Uterus (tissue), 4 donors: Measurements from ENCODE around the gene DOLK. TPM values are rescaled to one million over a fixed set of nuclear protein-coding genes. Genes with fewer than 3 reads are reported as not detected.
"Not testable (repeated sequence)": the region's sequence is repeated elsewhere in the genome, so short reads cannot be mapped to it uniquely, and the experiment has no call there.

ENCODE experiments used
- DNase-seq, 2 donors: peaks; one replicate each; pipeline ENCODE4 v3.0.0-alpha.2; 2019 to 2020
- H3K27ac ChIP-seq, 2 donors: fragments of 200-600 bp; sonication (generic); 1 replicate in 1 of 2; 2 replicates in 1 of 2; pipeline ENCODE4 v1.5.1; 2016 to 2018
- H3K27me3 ChIP-seq, 2 donors: fragments of 200-600 bp; sonication (generic); one replicate each; pipeline ENCODE4 v1.5.1; 2018 to 2019; ENCODE audit warnings: control low read depth in 1 of 2
- H3K36me3 ChIP-seq, 2 donors: fragments of 200-600 bp; sonication (generic); one replicate each; pipeline ENCODE4 v1.5.1; 2019; ENCODE audit warnings: control low read depth in 1 of 2
- H3K4me1 ChIP-seq, 2 donors: fragments of 200-600 bp; sonication (generic); one replicate each; pipeline ENCODE4 v1.5.1; 2018 to 2019; ENCODE audit warnings: control low read depth in 1 of 2
- H3K4me3 ChIP-seq, 2 donors: fragments of 200-600 bp; sonication (generic); 1 replicate in 1 of 2; 2 replicates in 1 of 2; pipeline ENCODE4 v1.5.1; 2018 to 2019; ENCODE audit warnings: mild to moderate bottlenecking in 1 of 2
- H3K9me3 ChIP-seq, 2 donors: fragments of 200-600 bp; sonication (generic); one replicate each; pipeline ENCODE4 v1.5.1; 2019; ENCODE audit warnings: control low read depth in 1 of 2
- CTCF ChIP-seq, 4 experiments: fragments of 200-600 bp in 2 of 4; fragments of 450-650 bp in 2 of 4; sonication (generic) in 2 of 4; IDR thresholded peaks; one replicate each; pipeline ENCODE4 v1.5.1; 2016 to 2019; ENCODE audit warnings: antibody characterized with exemption in 4 of 4, mild to moderate bottlenecking in 2 of 4, moderate library complexity in 1 of 4
- POLR2A ChIP-seq, 2 donors: fragments of 450-650 bp; IDR thresholded peaks; one replicate each; pipeline ENCODE4 v1.6.1; 2016; ENCODE audit warnings: antibody characterized with exemption in 2 of 2, mild to moderate bottlenecking in 1 of 2, moderate library complexity in 1 of 2
- intact Hi-C: fragments of 100-400 bp; cut with DNase I; formaldehyde crosslinking; loops from one replicate; pipeline ENCODE4 v1.15.1; 2023; ENCODE audit warnings: low total_unique reads
- total RNA-seq, 4 donors: library from RNA; depleted of rRNA in 3 of 4; stranded (reverse); fragments of >200 nt in 3 of 4; gene quantifications; one replicate each; pipeline versions ENCODE4 v1.1.0 to v1.2.4, GENCODE V29; 2014 to 2023
- donor health status: DM: yes; HTN: yes; CAD: no.

Gene DOLK
- total RNA-seq, 4 donors from 2014 or later: 10.0 to 22.3 (median 13.6) TPM

DNA sequence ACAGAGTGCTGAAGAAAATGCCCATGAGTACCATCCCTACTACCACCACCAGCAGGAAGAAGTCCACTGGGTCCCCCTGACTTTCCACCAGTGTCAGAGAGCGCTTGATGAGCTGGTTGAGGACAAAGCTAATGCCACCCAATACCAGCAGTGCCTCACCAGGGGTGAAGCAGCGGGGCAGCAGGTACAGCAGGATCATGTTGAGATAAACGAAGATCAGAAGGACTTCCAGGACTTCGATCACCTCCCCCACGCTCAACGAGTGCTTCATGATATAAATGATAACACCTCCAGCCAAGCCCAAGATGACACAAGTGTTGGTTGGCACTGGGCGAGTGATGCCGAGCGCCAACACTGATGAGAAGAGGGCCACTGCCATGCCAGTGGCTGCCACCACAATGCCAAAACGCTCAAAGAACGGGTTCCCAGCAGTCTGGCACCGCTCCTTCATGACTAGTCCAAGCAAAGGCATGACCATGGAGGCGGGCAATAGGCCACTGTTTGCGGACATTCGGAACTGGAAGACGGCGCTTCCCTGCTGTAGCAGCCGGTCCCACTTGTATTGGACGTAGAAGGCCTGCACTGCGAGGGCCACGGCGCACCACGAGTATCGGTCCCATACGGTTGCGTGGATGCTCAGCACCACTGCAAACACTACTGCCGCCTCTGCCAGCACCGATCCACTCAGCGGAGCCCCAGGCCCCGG lies 679 bp downstream of the DOLK start:
- intact Hi-C loops: no loop called here
- no peaks in the 10 kb centered on the region for H3K27me3 ChIP-seq
- H3K4me1 ChIP-seq: peaks cover 0 to 9% of the 10 kb centered on the region in 2 donors
- peak overlapping the region; percentile 61 to 99 for H3K4me3 ChIP-seq
- TF ChIP-seq CTCF (IDR thresholded peaks at IDR 0.05): no peak
- no peak for TF ChIP-seq POLR2A (IDR thresholded peaks at IDR 0.05)
- no peak for DNase-seq
- peak overlapping the region; percentile 92 to 97 for H3K27ac ChIP-seq
- no peaks in the 10 kb centered on the region for H3K36me3 ChIP-seq
- no peaks in the 10 kb centered on the region for H3K9me3 ChIP-seq

DNA sequence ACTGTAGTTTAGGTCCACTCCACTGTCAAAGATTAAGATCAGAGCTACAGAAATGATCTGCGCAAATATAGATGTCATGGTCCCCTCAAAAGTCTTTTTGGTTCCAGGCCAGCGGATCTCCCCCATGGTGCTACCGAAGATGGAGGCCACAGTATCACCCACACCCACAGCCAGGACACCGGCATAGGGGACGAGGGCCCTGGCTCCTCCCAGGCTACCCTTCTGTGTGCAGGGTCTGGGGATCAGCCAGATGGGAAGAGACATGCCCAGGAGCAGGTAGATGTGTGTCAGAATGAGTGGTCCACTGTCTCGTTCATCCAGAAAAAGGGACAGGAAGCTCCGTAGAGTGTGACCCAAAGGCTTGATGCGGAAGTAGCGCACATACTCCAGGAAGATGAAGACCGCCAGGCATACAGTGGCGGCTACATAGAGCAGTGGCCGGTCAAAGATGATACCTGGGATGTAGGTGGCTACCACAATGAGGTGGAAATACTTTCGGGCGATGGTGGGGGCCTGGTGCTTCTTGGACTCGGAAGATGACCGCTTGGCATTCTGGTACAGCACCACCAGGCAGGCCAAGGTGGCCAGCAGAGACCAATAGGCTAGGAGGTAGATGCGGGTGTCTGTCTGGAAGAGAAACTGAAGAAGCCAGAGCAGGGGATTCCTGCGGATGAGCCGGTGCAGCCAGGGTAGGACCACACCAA lies 1.5 kb downstream of the DOLK start:
- H3K4me3 ChIP-seq: peak overlapping the region in 1 of 2 donors; percentile 99
- H3K4me1 ChIP-seq: peaks cover 0 to 9% of the 10 kb centered on the region in 2 donors
- intact Hi-C loops: no loop called here
- no peaks in the 10 kb centered on the region for H3K9me3 ChIP-seq
- no peak overlapping the region for H3K27ac ChIP-seq
- H3K27me3 ChIP-seq: no peaks in the 10 kb centered on the region
- no peaks in the 10 kb centered on the region for H3K36me3 ChIP-seq
- TF ChIP-seq CTCF (IDR thresholded peaks at IDR 0.05): no peak
- TF ChIP-seq POLR2A (IDR thresholded peaks at IDR 0.05): no peak
- DNase-seq: no peak

- H3K4me3 ChIP-seq, H3K9me3 ChIP-seq, H3K27ac ChIP-seq, intact Hi-C loops, H3K4me1 ChIP-seq, DNase-seq, H3K36me3 ChIP-seq, H3K27me3 ChIP-seq: not testable (repeated sequence)
Observed at GRCh38 chr9:128944966-128945365, 2.4 kb downstream of the DOLK start.

DNA sequence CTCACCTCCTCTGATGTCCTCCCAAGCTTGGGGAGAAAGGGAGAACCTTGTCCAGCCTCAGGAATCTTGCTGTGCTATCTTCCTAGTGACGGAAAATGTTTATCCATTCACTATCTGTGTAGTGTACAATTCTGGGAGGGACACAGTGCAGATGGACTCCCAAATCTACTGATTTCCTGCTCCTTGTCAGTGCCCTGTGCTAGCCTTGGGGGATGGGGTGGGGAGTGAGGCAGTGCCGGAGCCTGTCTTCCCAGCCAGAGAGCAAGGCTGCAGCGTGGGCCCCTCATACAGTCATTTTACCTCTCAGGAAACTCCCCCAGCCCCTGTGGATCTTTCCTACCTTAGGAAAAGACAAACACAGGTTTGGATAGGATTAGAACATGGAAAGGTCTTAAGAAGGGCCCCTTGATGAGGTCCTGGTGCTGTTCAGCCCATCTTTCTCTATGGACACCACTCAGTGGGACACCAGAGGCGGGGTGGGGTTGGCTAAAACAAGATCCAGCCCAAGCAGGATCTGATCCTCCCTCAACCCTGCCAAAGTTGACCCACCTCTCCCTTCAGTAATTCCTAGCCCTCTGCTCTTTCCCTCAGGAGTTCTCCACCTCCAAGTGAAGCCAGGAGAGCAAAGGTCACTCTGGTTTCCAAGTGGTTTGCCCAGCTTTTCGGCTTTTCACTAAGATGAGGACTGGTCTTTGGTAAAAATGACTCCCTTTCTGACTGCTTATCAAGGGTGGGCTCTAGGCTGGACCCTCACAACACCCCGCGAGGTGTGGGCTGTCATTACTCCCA lies 3.4 kb downstream of the DOLK start:
- peak in 1 of 2 donors; percentile 7 for DNase-seq
- H3K27me3 ChIP-seq: no peaks in the 10 kb centered on the region
- H3K27ac ChIP-seq: peak overlapping the region in 1 of 2 donors; percentile 53
- no peaks in the 10 kb centered on the region for H3K36me3 ChIP-seq
- no peak overlapping the region for H3K4me3 ChIP-seq
- H3K9me3 ChIP-seq: no peaks in the 10 kb centered on the region
- intact Hi-C loops: no loop called here
- no peak for TF ChIP-seq CTCF (IDR thresholded peaks at IDR 0.05)
- no peak for TF ChIP-seq POLR2A (IDR thresholded peaks at IDR 0.05)
- H3K4me1 ChIP-seq: peaks cover 0 to 9% of the 10 kb centered on the region in 2 donors

- intact Hi-C loops: no loop called here
- no peak for TF ChIP-seq POLR2A (IDR thresholded peaks at IDR 0.05)
- no peak for TF ChIP-seq CTCF (IDR thresholded peaks at IDR 0.05)
- Histone ChIP-seq H3K4me3 (no peak overlapping the region), H3K27me3 (no peaks in the 10 kb centered on the region), H3K9me3 (no peaks in the 10 kb centered on the region), H3K4me1 (peaks cover 0 to under 1% of the 10 kb centered on the region in 2 donors), H3K36me3 (no peaks in the 10 kb centered on the region), H3K27ac (peak overlapping the region; percentile 13 to 72)
- peak in 1 of 2 donors; percentile 11 for DNase-seq
Observed at GRCh38 chr9:128940946-128941755, 6.3 kb downstream of the DOLK start.
